HT-29 (cell line): Measurements from ENCODE around the gene MAPKAPK2. TPM values are rescaled to one million over a fixed set of nuclear protein-coding genes. Genes with fewer than 3 reads are reported as not detected.
A peak's percentile ranks its signal among the peaks of the same experiment; 100 is the strongest.
"Not testable (repeated sequence)": the region's sequence is repeated elsewhere in the genome, so short reads cannot be mapped to it uniquely, and the experiment has no call there.

Source experiments
- DNase-seq: peaks from one replicate; pipeline ENCODE4 v3.0.0-alpha.2; 2015; ENCODE audit warnings: low spot score
- total RNA-seq: library from RNA; depleted of rRNA; stranded (reverse); fragments of >200 nt; shearing (Covaris generic); gene quantifications from 2 replicates; pipeline ENCODE4 v1.2.3, GENCODE V29; 2014

MAPKAPK2 gene
- total RNA-seq, 1 experiment from 2014 or later = 50.4 TPM

DNA sequence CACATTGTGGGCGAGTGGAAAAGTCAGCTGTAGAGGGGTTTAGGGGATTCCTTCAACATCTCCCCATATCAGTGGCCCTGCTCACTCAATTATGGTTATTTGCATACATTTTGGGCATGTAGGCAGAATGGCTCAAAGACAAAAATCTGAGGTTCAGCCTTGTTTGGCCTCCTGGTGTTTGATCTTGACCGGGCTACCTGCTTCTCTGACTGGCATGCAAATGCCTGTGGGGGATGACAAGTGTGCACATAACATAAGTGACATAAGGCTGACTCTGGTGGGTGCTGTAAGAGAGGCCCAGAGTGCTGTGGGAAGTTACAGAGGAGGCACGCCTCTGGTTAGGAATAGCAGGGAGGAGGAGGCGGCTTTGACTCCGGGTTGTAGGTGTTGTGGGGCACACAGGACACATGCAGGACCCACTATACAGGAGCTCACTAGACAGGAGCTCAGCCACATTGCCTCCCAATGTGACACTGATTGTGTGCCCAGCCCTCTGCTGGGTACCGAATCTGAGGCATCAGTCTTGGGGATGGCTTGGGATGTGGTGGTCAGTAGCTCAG lies 56.5 kb downstream of the MAPKAPK2 start:
- DNase-seq = no peak

GRCh38 chr1:206742719-206743383 lies 58.1 kb downstream of the MAPKAPK2 start:
- DNase-seq = no peak

DNA sequence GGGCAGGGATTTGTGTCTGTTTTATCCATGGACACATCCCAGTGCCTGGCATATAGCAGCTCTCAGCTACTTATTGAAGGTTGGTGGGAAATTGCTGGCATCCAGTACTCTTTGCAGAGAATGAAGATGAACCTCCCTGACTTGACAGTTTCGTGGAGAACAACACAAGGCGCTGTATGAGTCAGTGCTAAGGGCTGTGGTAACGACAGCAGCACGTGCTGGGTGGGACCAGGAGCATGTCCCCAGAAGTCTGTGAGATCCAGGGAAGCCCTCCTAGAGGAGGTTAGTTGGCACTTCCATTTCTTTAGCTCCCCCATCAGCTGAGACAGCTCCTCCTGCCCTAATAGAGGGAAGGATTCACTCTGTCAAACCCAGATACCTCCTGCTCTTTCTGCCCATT lies 60.0 kb downstream of the MAPKAPK2 start:
- no peak for DNase-seq

DNA sequence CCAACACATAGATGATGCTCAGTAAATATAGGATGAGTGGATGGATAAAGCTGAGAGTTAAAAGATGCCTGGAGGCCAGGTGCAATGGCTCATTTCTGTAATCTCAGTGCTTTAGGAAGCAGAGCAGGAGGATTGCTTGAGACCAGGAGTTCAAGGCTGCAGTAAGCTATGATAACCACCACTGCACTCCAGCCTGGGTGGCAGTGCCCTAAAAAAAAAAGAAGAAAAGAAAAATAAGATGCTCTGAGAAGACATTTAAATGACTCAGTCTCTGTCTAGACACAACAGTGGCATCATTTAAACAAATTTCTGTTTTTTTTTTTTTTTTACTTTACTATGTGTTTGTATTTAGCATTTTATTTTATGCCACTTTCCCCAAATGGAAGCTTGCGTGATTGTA lies 60.6 kb downstream of the MAPKAPK2 start:
- DNase-seq = no peak

- no peak for DNase-seq
Measured at GRCh38 chr1:206748348-206749030, 63.8 kb downstream of the MAPKAPK2 start.

- no peak for DNase-seq
Measured at GRCh38 chr1:206751891-206752290, 67.2 kb downstream of the MAPKAPK2 start.

DNA sequence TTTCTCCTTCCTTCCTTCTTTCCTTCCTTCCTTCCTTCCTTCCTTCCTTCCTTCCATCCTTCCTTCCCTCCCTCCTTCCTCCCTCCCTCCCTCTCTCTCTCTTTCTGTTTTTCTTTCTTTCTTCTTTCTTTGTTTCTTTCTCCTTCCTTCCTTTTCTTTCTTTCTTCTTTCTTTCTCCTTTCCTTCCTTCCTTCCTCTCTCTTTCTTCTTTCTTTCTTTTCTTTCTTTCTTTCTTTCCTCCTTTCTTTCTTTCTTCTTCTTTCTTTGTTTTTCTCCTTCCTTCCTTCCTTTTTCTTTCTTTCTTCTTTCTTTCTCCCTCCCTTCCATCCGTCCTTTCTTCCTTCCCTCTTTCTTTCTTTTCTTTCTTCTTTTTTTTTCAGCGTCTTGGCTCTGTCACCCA lies 67.8 kb downstream of the MAPKAPK2 start:
- no peak for DNase-seq

DNA sequence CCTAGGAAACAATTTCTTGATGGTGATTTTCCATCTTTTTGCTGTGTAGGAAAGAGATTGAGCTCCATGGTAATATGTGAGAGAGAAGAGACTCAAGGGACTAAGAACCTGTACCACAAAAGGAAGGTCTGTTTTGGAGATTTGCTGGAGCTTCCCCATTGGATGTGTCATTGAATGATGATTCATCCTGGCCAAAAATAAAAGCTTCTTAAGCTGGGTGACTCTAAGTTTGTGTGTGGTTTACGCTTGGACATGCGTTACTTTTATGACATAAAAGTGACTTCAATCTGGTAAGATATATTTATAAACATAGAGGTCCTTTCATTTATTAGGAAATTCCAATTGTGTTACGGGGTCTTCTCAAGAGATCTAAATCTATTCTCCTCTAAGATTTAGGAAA lies 68.4 kb downstream of the MAPKAPK2 start:
- DNase-seq = no peak

- DNase-seq = no peak
Measured at GRCh38 chr1:206754011-206754410, 69.3 kb downstream of the MAPKAPK2 start.

GRCh38 chr1:206757524-206758266 lies 73.0 kb downstream of the MAPKAPK2 start:
- no peak for DNase-seq

DNA sequence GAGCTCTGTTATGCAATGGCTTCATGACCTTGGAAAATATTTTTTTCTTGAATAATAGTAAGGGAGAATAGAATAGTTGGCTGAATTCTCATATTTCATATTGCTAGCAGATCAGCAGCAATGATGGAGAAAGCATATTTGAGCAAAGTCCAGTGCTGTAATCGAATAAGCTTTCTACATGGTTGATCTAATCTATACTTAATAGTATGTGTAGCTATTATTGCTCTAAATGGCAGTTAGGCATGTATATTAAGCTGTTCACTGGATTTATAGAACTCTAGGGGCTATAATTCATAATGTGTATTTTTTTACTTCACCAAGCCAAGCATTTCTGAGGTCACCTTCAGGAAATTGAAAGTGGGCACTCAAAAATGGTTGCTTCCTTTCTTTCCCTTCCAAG lies 75.9 kb downstream of the MAPKAPK2 start:
- DNase-seq = no peak

DNA sequence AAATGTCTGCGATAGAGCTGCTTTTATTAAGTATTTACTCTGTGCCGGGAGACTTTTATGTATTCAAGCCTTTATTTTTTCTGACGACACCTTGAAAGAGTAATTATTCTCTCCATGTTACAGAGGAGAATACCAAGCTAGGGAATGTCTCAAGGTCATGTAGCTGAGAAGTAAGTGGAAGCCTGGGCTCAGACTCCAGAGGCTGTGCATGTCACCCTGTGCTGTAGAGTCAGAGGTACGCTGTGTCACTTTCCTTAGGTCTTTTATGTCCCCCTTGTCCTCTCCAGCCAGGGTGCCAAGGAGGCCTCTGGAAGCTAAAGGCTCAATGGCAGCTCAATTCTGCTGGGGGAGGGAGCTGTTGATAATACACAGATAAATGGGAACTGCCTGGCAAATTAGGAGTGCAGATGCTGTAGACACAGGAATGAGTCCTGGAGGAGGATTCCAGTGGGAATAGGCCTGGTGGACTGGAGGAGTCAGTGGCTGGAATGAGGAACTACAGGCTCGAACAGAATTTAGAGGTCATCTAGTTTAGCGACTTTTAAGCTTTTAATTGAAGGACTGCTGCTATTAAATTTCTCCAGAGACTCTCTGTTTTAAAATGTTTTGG lies 76.6 kb downstream of the MAPKAPK2 start:
- DNase-seq = peak; percentile 11

GRCh38 chr1:206762741-206763364 lies 78.1 kb downstream of the MAPKAPK2 start:
- DNase-seq = not testable (repeated sequence)

DNA sequence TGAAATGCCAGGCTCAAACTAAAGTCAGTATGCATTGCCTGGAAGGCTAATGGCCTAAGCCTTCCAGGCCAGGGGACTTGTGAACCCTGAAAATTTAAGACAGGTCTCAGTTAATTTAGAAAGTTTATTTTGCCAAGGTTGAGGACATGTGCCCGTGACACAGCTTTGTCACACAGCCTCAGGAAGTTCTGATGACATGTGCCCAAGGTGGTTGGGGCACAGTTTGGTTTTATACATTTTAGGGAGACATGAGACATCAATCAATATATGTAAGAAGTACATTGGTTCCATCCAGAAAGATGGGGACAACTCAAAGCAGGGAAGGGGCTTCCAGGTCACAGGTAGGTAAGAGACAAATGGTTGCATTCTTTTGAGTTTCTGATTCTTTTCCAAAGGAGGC lies 81.1 kb downstream of the MAPKAPK2 start:
- DNase-seq = not testable (repeated sequence)

- DNase-seq = no peak
Measured at GRCh38 chr1:206766251-206766856, 81.6 kb downstream of the MAPKAPK2 start.

GRCh38 chr1:206768472-206769303 lies 84.0 kb downstream of the MAPKAPK2 start:
- no peak for DNase-seq

DNA sequence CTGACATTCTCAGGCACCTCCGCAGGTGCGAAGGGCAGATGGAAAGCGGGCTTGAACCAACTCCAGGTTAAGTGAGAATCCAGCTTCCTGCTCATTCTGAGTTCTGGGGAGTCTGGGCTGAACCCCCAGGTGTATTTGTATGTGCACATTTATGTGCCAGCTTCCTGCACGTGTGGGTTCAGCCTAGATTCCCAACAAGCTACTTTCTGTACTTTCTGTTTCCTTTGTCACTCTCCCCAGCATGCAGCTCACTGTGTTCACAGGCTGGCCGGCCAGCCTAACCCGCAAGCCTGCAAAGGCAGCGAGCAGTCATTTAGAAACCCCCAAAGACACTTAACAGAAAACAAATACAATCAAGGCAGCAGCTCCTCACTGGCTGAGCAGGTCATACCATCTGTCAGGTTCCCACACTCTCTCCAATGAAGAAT lies 84.6 kb downstream of the MAPKAPK2 start:
- DNase-seq = no peak

DNA sequence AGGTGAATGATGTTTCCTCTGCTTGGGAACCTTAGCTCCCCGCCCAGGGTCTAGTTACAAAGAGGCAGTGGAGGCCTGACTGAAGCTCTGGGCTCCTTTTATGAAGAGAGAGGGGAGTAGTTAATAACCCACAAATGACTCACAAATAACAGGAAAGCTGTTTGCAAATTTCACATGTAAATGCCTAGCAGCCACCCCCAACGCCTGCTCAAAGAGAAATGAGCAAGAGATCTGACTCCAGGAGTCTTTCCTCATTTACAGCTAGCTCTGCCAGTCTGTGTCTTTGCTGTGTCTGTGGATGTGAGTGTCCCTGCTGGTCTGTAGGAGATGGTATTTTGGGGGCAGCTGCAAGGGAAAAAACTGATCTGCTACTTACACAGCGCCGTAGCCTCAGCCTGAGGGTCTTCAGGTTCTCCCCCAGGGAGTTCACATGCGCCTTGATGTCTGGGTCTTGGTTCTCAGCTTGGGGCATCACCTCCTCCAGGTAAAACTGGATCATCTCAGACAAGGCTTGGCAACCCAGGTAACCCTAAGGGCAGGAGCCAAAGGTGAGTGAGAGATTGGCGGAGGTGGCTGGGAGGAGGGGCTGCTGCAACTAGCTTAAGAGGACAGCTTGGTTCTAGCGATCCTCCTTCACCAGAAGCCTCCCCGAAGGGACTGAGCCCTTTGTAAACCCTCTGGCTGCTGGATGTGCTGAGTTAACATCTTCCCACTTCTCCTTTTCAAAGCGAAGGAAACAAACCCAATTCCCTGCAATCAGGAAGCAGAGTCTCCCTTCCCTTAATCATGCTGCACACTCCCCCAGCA lies 86.0 kb downstream of the MAPKAPK2 start, which contains the start of gene IL19:
TSS of gene IL19 (plus strand) at position 243 of the 807 bp plus-strand sequence. CDS start 65,890 bp downstream, outside the sequence.
- DNase-seq = no peak

GRCh38 chr1:206771338-206771692 lies 86.6 kb downstream of the MAPKAPK2 start:
- no peak for DNase-seq
